NCI-H128 (cell line): ENCODE measurements around the gene NLK.

ENCODE experiments used
- DNase-seq: peaks from one replicate; lab custom pipeline; 2025; ENCODE audit not compliant: unreplicated experiment; lab: John Stamatoyannopoulos, UW

NLK gene

DNA sequence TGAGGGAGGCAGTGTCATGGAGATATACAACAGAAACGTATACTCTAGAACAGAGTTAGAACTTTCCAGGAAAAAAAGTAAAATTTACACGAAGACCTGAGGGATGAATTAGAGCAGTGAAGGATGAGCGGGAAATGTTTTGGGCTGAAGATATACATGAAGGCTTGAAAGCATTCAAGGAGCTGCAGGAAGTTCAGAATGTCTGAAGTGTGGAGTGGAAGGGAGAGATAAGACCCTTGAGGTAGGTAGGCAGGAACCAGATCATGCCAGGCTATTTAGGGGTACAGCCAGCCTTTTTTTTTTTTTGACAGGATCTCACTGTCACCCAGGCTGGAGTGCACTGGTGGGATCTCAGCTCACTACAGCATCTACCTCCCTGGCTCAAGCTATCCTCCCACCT, 3.2 kb upstream of the NLK start:
- no peak for DNase-seq

DNA sequence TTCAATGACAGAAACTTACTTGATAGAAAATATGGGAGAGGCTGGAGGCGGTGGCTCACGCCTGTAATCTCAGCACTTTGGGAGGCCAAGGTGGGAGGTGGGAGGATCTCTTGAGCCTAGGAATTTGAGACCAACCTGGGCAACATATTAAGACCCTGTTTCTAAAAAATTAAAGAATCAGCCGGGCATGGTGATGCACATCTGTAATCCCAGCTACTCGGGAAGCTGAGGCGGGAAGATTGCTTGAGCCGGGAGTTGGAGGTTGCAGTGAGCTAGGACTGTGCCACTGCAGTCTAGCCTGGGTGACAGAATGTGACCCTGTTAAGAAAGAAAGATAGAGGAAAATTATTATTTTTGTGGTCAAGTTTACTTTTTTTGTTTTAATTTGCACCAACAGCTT, 2.1 kb upstream of the NLK start:
- DNase-seq: no peak

DNA sequence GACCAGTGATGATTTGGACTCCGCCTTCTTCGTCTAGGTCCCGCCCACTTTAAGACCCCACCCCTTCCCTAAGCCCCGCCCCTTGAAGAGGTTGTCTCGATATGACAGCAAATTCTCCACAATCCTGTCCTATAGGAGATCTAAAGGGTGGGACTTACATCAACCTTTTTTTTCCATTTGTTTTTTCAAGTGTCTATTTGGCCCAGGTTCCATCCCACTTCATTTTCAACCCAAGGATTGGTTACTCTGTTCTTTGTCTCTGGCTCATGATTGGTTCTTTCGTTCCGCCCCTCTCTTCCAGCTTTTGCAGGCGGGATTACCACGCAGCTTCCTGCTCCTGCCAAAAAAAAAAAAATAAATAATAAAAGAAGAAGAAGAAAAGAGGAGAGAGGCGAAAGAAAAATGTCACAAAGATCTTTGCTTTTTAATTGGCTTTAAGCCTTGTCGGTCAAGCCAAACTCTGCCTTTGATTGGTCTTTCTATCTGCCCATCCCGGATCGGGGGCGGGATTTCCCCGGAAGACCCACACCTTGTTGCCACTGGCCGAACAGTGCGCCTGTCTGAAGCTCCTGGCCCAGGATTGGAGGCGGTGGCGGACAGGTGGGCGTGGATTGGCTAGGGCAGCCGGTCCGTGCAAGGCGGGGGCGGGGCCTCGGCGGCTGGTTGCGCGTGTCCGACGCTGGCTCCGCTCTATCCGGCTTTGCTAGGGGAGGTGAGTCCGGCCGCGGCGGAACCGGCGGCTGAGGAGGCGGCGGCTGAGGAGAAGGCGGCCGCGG, 1.2 kb upstream of the NLK start:
- DNase-seq: peak; percentile 96

DNA sequence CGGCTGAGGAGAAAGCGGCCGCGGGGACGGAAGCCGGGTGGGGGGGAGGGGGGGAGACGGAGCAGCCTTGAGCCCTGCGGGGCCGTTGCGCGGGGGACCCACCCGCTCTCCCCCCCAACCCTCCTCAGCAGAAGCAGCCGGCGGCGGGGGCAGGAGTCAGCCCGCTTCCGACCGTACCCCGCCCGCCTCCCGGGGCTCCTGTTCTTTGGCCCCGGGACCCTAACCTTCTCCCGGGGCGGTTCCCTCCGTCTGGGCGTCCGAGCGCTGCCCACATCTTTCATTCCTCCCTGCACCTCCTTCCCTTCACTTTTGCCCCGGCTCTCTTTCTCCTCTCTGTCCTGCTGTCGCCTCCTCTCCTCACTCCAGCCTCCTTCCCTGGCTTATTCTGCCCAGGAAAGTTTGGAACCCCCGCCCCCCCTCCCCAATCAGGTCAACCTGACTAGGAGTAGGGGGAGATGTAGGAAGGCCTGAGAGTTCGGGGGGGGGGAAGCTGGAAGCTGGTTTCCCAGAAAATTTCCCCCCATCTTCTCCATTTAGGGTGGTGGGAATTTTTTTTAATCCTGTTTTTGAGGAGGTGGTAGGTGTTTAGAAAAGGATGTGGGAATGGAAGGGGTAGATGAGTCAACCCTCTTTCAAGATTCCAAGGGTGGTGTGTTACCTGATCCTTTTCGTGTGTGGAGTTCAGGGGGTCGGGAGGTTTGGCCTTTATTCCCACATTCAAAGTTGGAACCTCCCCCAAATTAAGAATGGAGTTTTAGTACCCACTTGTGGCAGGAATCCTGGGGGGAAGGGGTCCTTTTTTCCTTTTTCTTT, 427 bp upstream of the NLK start:
- DNase-seq: no peak

DNA sequence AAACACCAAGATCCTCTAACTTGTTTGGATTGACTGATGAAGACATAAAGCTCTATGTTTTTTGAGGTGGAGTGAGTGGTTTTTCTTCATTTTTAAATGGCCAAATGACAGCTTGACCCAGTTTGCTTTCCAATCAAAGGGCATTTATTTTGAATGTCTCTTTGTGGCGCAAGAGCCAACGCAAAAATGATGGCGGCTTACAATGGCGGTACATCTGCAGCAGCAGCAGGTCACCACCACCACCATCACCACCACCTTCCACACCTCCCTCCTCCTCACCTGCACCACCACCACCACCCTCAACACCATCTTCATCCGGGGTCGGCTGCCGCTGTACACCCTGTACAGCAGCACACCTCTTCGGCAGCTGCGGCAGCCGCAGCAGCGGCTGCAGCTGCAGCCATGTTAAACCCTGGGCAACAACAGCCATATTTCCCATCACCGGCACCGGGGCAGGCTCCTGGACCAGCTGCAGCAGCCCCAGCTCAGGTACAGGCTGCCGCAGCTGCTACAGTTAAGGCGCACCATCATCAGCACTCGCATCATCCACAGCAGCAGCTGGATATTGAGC, 329 bp downstream of the NLK start:
- DNase-seq: no peak

DNA sequence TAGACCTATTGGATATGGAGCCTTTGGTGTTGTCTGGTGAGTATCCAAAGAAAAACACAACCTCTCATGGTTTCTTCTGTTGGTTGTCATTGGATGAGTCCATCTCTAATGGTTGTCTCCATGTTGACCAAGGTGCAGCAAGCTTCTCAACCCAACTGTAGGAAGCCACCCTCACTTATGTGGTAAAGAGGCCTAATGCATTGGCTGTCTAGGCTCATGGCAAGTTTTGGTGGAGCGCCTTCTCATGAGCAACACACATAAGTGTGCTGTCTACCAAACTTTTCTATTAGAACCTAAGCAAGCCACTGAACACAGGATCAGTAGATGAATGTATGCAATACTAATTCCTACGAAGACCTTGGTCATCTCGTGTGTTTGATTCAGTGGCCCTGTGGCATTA, 819 bp downstream of the NLK start:
- DNase-seq: no peak

DNA sequence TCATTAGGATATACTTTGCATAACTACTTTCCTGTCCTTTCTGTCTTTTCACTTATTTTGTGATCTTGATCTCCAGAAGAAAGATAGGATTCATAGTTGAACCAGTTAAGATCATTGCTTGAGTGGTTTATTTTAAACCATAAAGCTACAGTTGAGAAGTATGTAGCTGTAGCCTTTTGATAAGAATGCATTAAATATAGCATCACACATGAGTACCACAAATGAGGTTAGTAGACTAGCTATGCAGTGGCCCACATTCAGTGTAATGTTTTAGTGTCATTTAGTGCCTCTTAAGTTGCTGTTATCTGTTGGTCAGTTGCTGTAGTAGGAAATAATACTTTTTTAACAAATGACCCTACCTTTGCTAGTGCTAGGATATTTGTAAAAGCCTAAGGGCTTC, 1.3 kb downstream of the NLK start:
- DNase-seq: no peak

DNA sequence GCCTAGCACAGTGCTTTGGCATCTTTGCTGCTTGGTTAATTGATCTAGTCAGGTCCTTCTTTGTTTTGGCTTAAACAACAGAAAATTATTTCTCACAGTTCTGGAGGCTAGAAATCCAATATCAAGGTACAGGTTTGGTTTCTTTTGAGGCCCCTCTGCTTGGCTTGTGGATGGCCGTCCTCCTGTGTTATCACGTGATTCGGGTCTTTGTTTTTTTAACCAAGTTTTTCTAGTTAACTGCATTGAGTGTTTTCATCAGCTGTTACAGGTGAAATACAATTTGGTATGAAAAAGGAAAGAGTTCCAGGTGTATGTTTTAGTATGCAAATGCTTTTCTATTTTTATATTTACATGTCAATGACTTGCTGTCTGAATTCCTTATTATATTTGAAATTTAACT, 2.8 kb downstream of the NLK start:
- no peak for DNase-seq

DNA sequence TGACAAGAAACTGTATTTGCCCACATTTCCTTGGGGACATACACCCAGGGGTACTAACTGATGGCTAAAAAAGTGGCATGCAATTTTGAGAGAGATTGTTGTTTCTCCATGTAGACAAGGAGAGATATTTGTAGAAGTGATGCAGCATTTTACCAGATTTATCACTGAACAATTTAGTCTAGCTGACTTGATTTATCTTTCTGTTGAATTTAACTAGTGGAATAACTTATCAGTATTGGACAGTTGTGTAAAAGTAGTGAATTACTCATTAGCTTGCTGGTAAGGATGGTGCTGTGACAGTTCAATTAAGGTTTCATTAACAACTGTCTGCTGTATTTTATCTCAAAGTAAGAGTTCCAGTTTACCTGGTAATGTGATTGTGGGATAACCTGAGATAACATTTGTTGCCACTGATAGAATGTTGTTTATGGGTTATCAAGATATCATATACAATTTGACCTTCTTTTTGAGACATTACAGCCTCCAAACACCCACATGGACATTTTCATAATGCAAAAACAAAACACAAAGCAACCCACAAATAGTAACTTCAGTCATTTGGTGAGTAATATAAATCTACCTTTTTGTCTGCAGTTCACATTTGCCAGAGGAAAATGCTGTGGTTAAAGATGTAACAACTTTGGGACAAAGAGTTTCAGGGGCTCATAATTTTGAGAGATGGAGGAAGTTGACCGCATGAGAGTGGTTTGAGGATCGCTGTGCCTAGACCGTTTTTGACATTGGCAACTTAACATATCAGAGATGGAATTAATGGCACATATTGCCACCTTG, 3.8 kb downstream of the NLK start:
- no peak for DNase-seq

DNA sequence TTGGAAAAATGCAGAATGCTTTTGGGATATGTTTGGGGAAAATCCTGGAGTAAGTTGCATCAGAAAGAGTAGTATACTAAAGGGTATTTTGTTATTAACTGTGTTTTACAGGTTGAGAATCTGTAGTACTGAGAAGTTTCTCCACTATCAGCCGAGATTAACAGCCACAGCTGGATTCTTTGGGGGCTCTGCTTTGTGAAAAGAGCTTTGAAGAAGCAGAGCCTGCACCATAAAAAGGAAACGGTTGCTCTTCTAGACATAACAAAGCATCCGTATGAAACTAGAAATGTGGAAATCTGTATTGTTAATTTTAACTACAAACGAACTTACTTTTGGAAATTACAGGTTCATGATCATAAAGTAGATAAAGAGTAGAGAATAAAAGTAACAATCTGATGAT, 5.3 kb downstream of the NLK start:
- DNase-seq: no peak

DNA sequence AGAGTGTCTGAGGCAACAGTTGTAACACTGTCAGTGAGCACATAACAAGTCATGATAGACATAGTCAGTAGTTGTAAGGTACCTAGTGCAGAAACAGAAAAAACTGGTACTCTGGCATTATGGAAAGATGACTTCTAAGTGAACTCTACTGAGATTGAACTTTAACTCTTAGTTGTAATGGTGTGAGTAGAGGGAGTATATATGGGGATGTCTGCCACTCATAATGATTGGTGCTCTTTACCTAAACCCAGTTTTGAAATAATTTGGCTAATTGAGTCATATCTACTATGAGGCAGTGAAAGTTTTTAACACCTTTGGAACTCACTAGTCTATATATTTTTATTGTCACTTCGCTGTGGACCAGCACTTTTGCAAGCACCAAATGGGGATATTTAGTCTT, 6.6 kb downstream of the NLK start:
- no peak for DNase-seq

DNA sequence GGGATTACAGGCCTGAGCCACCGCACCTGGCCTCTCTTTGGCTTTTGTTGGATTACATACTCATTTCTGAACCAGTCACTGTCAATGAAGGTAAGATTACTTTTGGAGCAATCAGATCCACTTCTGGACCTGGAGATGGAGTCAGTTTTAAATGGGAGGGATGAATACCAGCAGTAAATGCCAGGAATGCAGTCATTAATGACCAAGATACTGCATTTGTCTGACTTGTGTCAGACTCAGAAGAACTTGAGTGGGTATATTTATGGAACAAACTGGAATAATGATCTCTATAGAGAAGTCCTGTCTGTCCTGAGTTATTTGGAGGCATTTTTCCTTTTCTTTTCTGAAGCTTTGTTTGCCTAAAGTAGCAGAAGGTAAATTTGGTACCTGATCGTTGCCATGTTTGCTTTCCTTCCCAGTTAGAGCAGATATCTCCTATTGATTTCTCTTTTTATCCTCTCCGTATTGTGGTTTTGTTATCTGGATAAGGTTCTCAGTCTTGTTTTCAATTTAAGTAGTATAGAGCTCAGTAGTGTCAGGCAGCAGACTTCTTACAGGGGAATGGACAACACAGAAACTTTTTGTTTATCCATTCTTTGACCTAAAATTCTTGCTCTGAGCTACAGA, 10.7 kb downstream of the NLK start:
- no peak for DNase-seq

DNA sequence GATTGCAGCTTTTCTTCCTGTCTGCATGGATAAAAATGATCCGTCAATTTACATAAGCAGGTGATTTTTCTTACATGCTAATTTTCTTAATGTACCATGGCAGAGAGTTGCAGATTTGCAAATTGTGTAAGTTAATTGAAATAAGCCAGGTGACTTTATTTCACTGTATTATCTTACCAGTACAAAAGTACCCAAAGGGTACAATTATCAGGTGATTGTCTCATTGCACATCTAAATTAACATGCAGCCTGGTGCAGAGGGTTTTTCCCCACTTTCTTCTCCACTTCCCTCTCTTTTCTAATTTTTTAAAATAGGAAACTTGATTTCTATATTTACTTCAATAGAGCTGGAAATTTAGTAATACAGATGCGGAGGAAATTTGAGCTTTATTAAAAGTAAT, 11.2 kb downstream of the NLK start:
- no peak for DNase-seq

DNA sequence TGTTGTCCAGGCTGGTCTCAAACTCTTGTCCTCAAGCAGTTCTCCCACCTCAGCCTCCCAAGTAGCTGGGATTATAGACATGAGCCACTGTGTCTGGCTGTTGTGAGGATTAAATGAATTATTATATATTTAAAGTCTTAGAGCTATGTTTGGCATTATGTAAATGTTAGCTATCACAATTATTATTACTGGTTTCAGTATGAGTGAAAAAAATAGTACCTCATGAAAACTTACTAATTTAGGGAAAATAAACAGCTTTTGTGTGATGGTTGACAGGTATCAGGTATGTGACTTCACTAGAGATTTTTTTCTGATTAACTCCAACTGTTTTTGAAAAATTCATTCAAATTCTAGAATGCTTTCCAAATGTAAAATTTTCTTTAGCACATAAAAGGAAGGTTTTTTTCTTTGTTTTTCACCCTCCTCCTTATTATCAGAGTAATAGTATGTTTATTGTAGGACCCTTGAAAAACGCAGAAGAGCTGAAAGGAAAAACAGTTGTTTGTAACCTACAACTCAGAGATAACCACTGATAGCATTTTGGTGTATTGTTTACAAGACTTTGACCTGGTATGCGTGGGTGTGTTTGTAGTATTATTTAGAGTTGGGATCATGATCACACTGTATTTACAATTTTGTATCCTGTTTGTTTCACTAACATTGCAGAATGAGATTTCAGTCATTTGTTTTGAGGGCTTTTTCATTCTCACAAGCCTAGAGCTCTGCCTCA, 13.2 kb downstream of the NLK start:
- DNase-seq: no peak

DNA sequence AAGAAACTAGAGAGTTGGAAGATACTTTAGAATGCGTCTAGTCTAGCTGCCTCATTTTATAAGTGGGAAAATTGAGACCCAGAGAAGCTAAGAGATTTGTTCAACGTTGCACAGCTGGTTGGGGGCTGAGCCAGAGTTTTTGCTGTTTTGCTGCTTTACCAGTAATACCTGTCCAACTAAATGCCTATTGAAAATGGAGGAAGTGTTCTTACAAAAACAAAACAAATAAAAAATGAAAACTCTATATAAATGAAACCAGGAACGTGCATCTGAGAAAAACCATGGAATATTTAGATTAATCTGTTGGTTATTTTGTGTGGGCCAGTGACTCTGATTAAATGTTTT, 13.8 kb downstream of the NLK start:
- DNase-seq: no peak

DNA sequence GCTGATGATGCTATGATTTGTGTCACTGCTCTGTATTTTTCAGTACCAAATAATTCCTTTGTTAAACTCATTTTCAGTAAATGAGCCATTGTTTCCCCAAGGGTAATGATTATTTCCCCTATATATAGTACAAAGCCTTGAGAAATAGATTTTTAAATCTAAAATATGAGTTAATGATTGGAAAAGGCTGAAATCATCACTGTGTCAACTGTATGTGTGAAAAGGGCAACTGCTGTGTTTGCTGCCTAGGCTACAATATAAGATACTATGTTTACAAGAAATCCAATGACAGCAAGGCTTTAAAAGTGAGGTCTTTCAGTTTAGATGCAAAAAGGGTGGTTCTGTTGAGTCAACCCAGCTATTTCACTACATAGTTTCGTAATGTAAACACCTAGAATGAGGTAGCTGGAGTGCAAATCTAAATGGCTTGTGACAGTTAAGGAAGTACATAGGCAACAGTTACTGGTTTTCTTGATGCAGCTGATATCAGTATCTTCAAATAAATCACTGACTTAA, 15.3 kb downstream of the NLK start:
- DNase-seq: no peak

DNA sequence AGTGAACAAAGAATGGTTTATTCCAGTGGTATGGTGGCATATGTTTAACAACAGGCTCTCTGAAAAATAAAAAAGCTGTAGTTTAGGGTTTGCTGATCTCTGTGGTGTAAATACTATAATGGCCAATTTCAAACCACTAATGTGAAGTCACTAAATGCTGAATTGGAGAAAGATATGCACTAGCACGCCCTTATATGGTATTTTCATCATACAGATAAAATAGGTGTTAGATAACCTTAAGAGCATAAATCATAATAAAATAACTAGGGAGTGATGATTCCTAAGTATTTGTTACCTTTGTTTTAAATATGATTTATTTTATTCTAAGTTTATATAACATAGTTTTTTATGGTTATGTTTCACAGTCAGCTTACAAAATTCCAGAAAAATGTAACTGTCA, 17.2 kb downstream of the NLK start:
- DNase-seq: no peak

DNA sequence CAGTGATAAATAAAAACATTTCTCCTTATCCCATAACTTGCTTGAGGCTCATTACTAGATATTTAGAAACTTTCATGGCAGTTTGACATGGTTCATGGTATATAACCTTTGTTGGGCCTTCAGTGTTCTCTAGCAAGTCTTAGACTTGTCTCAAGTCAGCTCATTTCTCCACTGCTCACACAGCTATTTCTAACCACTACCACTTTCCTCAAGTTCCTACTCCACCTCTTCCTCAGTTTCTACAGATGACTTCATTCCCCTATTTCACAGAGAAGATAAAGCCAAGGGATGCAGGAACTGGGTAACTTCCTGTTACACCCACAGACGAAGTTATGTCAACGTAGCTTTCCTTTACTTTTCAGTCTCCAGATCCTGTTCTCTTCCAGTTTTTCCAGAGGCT, 23.2 kb downstream of the NLK start:
- DNase-seq: no peak

DNA sequence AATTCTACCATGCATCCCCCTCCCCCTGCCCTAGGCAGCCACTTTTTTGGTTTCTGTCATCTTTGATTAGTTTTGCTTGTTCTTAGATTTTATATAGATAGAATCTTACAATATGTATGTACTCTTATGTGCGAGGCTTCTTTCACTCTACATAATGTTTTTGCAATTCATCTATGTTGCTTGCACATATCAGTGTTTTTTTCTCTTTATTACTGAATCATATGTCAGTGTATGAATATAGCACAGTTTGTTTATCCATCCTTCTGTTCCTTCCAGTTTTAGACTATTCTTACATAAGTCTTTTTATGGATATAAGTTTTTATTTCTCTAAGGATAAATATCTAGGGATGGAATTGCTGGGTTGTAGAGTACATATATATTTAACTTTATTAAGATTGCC, 26.6 kb downstream of the NLK start:
- no peak for DNase-seq

DNA sequence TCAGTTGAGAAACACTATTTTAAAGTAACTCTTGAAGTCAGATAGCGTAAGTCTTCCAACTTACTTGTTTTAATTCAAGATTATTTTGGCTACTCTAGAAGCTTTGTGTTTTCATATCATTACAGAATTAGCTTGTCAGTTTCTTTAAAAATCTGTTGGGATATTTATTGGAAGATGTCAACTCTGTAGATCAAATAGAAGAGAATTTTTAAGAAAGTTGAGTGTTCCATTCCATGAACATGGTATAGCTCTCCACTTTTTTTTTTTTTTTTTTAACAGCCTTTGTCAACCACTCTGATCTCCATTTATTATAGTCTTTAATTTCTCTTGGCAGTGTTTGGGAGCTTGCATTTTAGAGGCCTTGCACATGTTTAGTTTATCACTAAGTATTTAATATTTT, 28.7 kb downstream of the NLK start:
- DNase-seq: no peak
